GM21447 (cell line): ENCODE measurements around the gene C2orf72.

Experiments used
- ATAC-seq: cut with Tn5 transposase; IDR thresholded peaks from one replicate; pipeline ENCODE4 v1.9.1; 2021; ENCODE audit not compliant: unreplicated experiment

C2orf72 gene

DNA sequence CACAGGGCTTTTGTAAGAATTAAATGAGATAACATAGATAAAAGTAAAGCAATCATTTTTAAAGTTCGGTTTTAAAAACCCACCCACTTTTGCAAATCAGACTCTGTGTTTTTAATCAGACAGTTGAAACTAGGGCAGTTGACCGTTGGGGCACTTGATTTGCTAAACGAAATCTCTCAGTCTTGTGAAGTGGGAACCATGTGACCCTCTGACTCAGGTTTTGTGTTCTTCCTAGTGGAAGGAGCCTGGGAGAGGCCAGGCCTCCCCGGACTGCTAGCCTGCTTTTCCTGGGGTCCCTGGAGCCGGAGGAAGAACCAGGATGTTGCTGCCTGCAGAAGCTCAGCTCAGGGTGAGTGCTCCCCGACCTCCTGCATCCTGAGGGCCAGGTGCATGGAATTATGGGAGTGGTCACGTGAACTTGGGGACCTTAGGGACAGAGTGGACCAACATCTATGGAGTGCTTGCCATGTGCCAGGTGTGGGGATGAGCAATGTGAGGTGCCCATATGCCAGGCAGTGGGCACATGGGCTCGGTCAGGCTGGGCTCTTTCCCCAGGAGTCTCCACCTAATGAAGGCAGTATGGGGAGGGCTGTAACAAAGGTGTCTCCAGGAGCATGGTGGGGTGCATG, 3.9 kb downstream of the C2orf72 start:
- ATAC-seq = no peak

DNA sequence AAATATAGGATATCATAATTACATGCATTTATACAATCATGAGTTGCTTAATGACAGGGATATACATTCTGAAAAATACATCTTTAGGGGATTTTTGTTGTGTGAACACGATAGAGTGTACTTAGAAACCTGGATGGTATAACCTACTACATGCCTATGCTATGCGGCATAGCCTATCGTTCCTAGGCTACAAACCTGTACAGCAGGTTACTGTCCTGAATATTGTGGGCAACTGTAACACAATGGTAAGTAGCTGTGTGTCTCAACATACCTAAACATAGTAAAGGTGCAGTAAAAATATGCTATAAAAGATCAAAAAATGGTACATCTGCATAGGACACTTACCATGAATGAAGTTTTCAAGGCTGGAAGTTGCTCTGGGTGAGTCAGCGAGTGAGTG, 6.5 kb downstream of the C2orf72 start:
- no peak for ATAC-seq

DNA sequence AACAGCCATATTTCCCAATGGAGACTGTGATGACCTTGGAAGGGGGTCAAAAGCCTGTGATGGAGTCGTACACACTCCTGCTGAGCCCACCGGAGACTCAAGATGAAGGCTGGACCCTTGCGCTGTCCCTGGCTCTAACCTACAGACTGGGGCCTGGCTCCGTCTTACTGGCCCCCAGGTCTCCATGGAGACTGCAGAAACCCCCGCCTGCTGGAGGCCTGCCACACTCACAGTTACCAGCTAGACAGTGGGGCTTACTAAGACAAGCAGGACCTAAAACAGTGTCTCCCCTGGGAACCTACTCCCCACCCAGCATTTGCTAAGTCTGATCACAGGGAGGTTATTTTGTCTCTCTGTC, 9.6 kb downstream of the C2orf72 start:
- ATAC-seq = no peak

DNA sequence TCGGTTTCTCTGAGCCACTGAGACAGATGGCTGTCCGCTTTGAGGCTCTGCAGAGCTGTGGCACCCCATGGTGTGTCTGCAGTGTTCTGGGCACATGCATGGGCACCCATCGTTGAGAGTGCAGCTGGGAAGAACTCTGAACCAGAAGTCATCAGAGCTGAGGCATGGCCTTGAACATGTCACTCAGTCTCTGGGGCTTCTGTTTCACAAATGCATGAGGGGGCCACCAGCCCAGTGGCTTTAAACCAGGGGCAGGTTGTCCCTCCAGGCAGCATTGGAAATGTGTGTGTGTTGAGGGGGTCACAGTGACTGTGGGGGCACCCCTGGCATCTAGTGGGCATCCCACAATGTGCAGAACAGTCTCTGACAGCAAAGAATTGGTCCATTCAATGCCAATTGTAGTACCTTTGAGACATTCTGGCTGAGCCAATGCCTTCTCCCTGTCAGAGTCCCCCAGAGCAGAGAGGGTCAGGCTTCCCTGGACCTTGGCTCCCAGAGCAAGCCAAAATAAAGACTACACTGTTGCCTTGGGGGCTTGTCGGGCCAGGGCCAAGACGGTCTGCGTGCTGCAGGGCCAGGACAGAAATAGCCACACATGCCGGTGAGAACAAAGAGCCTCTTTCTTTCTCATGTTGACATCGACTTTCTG, 10.1 kb downstream of the C2orf72 start:
- ATAC-seq = no peak

DNA sequence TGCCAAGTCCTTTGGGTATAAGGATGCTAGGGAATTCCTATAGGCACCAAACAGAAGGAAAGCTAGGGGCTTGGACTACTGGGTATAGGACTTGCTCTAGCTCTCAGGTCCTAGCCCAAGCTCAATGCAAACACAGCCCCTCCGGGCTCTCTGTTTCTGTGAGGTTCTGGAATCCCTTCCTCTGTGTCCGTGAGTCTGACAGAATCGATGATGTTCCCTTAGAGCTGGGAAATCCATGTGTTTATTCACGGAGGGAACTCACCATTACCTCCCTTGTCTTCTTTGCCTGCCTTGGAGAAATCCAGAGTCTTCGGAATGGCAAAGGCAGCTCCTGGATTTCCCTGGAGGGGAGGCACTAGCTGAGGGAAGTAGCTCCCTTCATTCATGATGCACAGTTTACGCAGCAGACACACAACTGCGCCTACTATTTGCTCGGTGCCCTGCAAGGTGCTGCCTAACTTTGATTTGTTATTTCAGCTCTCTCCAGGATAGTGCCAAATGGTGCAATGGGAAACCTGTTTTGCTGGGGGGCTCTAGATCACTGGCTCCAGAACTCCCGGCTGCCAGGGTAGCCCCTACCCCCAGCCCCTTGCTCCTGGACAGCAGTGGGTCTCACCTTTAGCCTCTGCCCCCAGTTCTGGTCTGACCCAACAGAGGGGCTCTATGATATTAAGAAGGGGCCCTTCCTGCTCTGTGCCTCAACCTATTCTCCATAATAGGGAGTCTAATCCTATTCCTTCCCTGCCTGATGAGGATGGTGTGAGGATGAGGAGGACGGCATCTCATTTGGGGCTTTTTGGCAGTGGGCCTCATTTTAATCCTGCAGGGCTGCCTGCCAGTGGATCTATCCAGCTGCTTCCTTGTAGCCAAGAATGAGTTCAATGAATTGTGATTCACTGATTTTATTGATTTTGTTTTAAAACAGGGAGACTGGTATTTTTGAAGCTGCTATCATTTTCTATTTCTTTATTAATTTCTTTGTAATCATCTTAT, 10.9 kb downstream of the C2orf72 start:
- ATAC-seq = no peak

DNA sequence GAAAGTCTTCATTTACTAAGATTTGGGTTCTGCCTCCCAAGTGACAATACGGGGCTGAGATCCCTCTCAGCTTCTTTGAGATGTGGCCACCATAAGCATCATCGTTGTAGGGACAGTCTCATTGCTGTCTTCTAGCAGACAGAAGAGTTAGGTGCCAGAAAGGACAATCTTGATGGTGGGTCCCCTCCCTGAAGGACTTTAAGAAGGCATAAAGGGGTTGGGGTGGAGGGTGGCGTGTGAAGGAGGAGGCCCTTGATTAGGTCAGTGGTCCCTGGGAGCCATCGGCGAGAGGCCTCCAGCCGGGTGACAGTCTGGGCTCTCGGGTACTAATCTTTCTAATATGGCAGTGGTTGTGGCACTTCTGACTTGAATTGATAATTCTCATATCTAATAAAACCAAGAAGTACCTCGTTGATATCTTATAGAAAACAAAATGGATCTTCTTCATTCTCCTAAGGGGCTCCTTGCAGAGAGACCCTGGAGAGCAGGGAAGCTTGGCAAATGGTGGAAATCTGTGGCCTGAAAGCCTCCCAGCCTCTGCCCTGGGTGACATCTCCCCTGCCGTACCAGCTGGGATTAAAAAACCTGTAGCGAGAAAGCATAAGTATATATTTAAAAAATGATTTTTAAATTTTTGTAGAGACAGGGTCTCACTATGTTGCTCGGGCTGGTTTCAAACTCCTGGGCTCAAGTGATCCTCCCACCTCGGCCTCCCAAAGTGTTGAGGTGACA, 12.1 kb downstream of the C2orf72 start:
- ATAC-seq = no peak

DNA sequence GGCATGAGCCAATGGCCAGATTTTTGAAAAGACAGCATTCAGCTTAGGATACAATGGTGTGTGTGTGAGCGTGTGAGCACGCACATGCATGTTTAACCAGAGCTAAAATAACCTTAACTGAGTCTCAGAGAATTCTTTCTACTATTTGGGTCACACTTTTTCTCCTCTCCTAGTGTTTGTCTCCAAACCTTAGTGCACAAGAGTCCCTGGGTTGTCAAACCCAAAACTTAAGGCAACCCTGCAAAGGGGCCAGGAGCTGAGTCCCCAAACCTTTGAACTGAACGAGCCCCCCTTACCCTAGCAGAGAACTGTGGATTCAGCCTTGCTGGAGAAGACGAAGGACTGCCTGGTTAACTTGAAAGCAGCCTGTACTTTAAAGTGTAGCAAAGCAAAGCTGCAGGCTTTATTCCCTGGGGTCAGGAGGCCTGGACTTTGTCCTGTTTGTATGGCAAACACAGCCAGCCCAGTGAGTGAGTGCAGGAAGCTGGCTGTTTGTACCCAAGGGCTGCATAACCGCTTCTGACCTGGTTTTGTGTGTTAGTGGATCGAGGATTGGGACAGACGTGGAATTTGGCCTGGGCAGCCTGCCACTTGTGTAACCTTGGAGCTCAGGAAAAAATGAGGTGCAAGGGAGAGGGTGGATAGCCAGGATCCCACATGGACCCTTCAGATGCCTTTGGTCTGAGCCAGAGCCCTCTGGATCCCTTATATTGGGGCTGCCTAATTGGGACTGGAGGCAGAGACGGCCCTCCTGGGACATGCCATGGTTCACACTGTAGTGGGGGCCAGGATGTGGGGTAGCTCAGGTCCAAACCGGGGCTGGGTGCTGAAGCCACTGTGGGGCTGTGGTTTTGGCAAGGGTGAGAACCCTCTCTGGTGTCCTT, 12.9 kb downstream of the C2orf72 start:
- no peak for ATAC-seq

DNA sequence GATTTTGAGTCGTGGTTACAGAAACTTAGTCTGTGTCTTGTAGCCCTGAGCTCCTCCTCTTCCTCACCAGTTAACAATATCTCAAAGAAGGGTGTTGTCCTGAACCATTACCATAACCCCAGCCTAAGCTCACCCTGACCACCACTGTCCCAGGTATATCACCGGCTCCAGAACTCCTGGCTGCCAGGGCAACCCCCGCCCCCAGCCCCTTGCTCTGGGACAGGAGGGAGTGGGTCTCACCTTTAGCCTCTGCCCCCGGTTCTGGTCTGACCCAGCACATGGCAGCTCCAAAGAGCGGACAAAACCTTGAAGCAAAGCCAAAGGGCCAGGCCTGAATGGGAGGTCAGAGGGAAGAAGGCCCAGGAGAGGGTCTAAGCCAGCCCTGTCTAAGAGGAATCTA, 13.8 kb downstream of the C2orf72 start:
- ATAC-seq = no peak

DNA sequence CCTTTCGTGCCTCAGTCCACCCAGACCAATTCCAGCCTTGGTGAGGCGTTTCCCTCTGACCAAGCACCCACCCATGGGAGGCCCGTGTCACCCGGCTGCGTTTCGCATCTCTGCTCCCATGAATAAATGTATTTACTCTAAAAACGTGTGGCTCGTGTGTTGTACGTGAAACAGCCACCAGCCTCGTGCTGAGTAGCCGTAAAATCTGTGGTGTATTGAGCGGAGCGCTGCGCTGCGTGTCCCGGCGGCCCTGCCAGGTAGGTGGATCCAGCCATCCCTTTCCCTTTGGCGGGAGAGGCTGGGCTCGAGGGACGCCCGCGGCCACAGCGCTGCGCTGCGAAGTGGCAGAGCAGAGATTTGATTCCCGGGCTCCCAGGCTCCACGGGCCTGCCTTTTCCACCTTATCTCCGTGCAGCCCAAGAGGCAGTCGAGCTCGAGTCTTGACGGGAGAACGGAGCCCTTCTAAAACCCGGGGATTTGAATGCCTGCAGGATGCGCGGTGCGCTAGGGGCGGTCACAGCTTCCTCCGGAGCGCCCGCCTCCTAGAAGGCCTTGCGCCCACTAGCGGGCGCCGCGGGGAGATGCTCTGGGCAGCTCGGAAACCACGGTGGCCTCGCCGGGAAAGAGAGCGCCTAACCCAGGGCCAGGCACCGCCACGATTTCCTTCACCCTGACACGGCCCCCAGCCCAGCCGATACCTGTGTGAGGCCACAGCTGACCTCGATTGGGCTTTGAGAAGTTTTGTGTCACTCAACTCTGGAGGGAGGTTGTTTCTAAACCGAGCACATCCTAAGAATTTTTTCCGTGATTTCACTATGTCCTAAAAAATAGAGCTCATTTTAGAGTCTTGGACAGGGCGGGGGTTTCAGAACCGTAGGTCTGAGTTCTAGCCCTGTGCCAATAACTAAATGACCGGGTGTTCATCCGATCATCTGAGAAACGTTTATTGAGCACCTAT, 15.4 kb downstream of the C2orf72 start:
- peak; percentile 60 for ATAC-seq

DNA sequence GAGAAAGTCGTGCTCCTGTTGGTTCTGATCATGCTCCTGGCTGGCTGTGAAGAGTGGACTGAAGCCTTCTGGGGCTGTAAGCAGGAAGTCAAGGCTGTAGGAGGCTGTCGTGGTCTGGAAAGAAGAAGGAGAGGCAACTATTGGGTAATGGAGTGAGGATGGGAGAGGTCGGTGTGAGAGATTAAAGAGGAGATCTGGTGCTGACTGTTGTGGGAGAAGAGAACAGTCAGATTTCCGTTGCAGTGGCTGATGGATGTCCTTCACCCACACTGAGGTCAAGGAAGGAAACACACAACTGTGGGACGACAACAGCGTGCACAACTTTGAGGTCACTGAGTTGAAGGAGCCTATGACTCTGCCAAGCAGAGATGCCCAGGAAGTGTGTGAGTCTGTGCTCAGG, 16.5 kb downstream of the C2orf72 start:
- ATAC-seq = no peak

DNA sequence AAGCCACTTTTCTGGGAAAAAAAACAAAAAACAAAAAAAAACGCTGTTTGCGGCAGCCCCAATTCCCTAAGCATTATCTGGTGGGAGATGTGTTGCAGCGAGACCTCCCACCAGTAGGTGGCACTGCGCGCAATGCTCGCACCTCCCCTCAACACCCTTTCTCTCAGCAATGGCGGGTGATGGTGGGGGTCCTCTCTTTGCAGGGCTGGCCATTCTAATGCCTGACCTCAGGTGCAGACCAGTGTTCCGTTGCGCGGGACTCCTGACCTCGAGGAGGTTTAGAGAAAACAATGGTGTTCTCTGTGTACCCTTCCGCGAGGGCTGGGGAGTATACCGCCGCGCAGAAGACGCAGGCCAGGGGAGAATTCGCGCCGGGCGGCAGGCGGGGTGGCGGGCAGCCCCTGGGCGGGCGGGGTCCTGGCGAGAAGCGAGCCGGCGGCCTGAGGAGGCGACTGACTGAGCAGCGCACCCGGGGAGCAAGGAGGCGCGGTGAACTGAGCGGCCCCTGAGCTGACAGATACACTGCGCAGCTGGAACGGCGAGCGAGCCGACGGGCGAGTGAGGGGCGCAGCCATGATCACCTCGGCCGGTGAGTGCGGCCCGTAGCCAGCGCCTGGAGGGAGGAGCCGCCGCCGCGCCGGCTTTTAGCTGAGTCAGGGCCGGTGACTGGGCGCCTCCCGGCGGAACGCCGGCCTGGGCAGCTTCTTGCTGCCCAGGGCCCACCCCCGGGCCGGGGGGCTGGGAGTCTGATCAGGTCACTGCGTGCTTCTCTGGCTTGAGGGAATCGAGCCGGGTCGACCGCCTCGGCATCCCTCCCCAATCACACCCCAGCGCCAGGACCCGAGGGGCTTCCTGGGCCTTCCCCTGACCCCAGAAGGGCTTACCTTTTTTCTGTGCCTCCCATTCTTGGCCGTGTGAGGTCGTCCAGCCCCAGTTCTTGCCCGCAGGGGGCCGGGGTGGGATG, 19.4 kb downstream of the C2orf72 start, which contains the start of gene PSMD1:
TSS of gene PSMD1 (plus strand) at position 415 of the 964 bp plus-strand sequence. CDS start at position 574, 159 bp downstream.
- ATAC-seq = peak; percentile 73

DNA sequence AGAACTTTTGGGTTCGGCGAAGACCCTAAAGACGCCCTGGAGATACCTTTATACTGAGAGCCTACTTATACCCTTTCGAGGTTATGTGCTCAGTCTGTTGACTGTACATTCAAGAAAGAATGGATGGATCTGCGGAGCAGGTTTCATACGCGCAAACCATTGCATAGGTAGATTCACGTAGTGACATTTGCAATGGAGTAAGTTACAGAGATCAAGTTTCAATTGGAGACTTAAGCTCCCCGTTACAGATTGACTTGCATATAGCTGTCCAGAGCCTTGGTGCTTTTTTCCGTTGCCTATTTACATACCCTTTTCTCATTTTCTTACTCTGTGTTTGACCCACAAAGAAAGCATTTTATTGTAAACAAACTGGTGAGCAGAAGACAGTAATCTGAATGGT, 20.3 kb downstream of the C2orf72 start:
- no peak for ATAC-seq

DNA sequence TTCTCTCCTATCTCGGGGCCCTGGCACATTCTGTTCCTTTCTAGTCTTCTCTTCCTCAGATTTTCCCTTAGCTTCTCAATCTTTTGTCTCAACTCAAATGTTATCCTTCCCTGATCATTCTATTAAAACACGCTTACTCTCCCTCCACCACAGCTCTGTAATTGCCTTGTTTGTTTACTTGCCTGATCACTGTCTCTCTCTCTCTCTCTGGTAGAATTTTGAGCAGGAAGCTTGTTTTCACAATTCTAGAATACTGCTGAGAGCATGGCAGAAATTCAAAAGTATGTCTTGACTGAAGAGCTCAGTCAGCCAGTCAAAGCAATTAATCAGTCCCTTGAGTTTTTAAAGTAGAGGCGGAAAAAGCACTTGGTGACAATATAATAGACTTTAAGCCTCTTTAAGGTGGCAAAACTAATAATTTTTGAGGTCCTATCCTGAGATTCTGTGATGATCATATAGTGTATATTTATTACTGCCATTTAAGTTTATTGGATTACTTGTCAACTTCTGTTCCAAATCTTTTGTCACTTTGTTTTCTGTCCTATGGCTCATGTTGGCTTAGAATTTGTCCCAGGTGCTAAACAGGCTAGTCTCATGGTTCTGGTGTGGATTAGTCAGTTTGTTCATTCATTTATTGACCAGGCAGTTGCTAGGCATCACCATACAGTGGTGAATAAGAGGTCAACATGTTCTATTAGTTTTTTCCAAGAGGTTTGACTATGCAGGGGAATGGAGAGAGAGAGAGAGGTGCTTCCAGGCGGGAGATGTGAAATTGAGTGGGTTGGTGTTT, 21.6 kb downstream of the C2orf72 start:
- ATAC-seq = no peak

DNA sequence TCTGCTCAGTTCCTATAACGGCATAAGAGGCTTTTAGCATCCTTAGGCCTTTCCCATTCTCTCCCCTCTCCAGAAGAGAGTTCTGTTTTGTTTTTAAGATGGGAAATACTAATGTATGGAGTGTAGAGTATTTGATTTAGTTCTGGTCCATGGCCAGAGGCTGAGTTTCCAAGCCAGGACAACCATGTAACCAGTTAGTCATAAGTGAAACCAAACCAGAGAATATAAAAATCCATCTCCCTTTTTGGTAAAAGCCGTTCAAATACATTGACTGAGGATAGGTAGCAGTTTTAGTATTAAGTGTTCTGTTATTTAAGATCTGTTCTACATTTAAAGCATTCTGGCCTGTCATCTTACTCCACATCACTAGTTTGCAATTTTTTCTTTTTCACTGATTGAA, 22.4 kb downstream of the C2orf72 start:
- no peak for ATAC-seq

DNA sequence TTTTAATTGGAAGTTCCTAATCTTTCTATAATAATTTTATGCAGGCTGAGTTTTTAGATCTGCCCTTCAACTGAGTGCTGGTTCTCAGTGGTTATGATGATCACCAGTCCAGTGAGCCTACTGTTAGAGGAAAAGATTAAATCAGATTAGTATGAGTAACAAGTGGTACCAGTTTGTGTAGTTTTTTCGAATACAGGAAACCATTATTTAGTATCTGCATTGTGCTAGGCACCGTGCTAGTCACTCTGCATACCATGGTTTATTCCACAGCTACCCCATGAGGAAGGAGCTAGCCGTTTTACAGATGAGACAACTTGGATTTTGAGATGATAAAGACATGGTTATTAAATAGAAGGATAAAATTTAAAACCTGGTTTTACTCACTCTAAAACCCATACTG, 25.5 kb downstream of the C2orf72 start:
- no peak for ATAC-seq

DNA sequence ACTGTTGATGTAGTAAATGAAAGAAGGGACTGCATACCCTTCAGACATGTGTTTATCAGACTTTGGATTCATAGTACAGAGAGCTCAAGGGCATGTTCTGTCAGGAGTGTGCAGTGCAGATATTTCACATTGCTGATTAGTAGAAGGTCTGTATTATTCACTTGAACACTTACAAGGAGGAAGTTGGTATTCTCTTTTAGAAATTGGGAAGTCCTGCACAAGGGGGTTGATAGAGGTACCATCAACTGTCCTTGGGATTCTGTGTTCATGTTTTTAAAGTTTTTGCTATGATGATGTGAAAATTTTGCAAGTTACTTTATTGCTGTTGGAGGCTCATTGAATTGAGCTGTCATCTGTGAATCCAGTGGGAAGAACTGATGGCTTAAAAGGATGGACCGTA, 26.0 kb downstream of the C2orf72 start:
- no peak for ATAC-seq

DNA sequence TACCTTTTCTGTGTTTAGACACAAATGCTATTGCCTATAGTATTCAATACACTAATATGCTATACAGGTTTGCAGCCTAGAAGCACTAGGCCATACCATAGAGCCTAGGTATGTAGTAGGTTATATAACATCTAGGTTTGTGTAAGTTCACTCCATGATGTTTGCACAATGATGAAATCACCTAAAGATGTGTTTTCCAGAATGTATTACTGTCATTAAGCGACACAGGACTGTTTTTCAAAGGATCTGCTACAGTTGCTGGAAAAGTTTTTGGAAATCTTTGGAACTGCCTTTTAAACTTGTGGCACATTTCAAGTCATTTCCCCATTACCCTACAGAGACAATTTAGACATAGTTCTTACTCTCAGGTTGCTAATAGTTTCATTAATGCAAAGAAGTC, 28.6 kb downstream of the C2orf72 start:
- no peak for ATAC-seq
